GM12878 (cell line): ENCODE data around the gene ADAM19. TPM values are rescaled to one million over a fixed set of nuclear protein-coding genes. Genes with fewer than 3 reads are reported as not detected.

Source experiments
- ATAC-seq: fragments of 200-7000 bp; cut with Tn5 transposase; 3 replicates; pipeline ENCODE4 v1.9.1; 2020; ENCODE audit warnings: mild to moderate bottlenecking, moderate library complexity
- BruUV-seq: library from RNA; stranded (reverse); fragments of 400-500 nt; replicated peaks from 2 replicates; lab custom pipeline; 2021; lab: Mats Ljungman, UMichigan
- CTCF ChIA-PET: fragments of 300-600 bp; sonication (Branson Sonifier 250); formaldehyde crosslinking; extraction: SDS; loops from one replicate; lab custom pipeline; 2021; ENCODE audit warnings: inconsistent platforms; lab: Yijun Ruan, JAX
- POLR2A ChIA-PET: fragments of 350-600 bp; formaldehyde crosslinking; extraction: SDS; loops from one replicate; lab custom pipeline; 2021; ENCODE audit warnings: inconsistent platforms; lab: Charles Lee
- RAD21 ChIA-PET: fragments of 300-600 bp; sonication (Branson Sonifier 250); formaldehyde crosslinking; loops from one replicate; lab custom pipeline; 2023; ENCODE audit warnings: antibody characterized with exemption; ENCODE audit not compliant: unreplicated experiment; lab: Charles Lee
- SMC1A ChIA-PET: fragments of 300-600 bp; sonication (Branson Sonifier 250); formaldehyde crosslinking; loops from one replicate; lab custom pipeline; 2023; ENCODE audit not compliant: unreplicated experiment, uncharacterized antibody; lab: Charles Lee
- DNase-seq: peaks from one replicate; pipeline ENCODE4 v3.0.0-alpha.2; 2011; ENCODE audit warnings: low read depth, low spot score
- FAIRE-seq: peaks from 3 replicates; lab custom pipeline; 2011; peaks lifted over from hg19 to GRCh38; lab: Jason Lieb, UNC
- H2AFZ ChIP-seq: 2 replicates; pipeline ENCODE4 v1.6.0; 2011; ENCODE audit warnings: low read depth, low read length, control low read depth; ENCODE audit not compliant: control insufficient read depth
- H3K27ac ChIP-seq: 2 replicates; pipeline ENCODE4 v1.5.1; 2011; ENCODE audit warnings: control low read depth; ENCODE audit not compliant: control insufficient read depth, insufficient read depth
- H3K27me3 ChIP-seq, 2 experiments: replicated peaks in 1 of 2; 2 replicates each; pipeline versions ENCODE4 v1.6.0 to v1.6.1; 2011; ENCODE audit warnings: low read length in 1 of 2; ENCODE audit not compliant: control insufficient read depth in 2 of 2, insufficient read depth in 2 of 2
- H3K36me3 ChIP-seq, 2 experiments: 2 replicates each; pipeline ENCODE4 v1.5.1; 2011; ENCODE audit warnings: low read length in 1 of 2; ENCODE audit not compliant: control insufficient read depth in 2 of 2, insufficient read depth in 2 of 2
- H3K4me1 ChIP-seq: 2 replicates; pipeline ENCODE4 v1.6.1; 2011; ENCODE audit warnings: mild to moderate bottlenecking, low read length, moderate library complexity, mixed read lengths; ENCODE audit not compliant: control insufficient read depth, insufficient read depth
- H3K4me2 ChIP-seq: 2 replicates; pipeline ENCODE4 v1.6.0; 2011; ENCODE audit warnings: control low read depth; ENCODE audit not compliant: control insufficient read depth, insufficient read depth
- H3K4me3 ChIP-seq: fragments of 200-600 bp; sonication (generic); 2 replicates; pipeline ENCODE4 v1.5.1; 2016
- H3K79me2 ChIP-seq: 2 replicates; pipeline ENCODE4 v1.6.0; 2011; ENCODE audit warnings: low read length; ENCODE audit not compliant: control insufficient read depth, insufficient read depth
- H3K9ac ChIP-seq: 2 replicates; pipeline ENCODE4 v1.8.0; 2011; ENCODE audit warnings: low read length, control low read depth, mixed read lengths; ENCODE audit not compliant: control insufficient read depth, insufficient read depth
- H3K9me3 ChIP-seq: replicated peaks from 3 replicates; pipeline ENCODE4 v1.5.1; 2011; ENCODE audit warnings: mild to moderate bottlenecking, low read length; ENCODE audit not compliant: control insufficient read depth, insufficient read depth
- H4K20me1 ChIP-seq: 2 replicates; pipeline ENCODE4 v1.6.0; 2011; ENCODE audit not compliant: control insufficient read depth, insufficient read depth
- DPF2 ChIP-seq: fragments of 450-650 bp; IDR thresholded peaks from 2 replicates; pipeline ENCODE4 v1.6.1; 2017; ENCODE audit warnings: mild to moderate bottlenecking
- HCFC1 ChIP-seq: fragments of 150-350 bp; IDR thresholded peaks from 2 replicates; pipeline ENCODE4 v1.6.1; 2014; ENCODE audit warnings: low read length
- PRDM15 ChIP-seq: fragments of 450-650 bp; formaldehyde crosslinking; IDR thresholded peaks from 2 replicates; pipeline ENCODE4 v1.4.0; 2020; ENCODE audit warnings: mild to moderate bottlenecking, moderate library complexity
- RBBP5 ChIP-seq: fragments of 200-600 bp; sonication (generic); conservative IDR thresholded peaks from 2 replicates; pipeline ENCODE4 v1.6.1; 2016
- RELB ChIP-seq: fragments of 450-650 bp; IDR thresholded peaks from 2 replicates; pipeline ENCODE4 v1.6.1; 2017; ENCODE audit warnings: low read depth, mild to moderate bottlenecking, moderate library complexity
- RUNX3 ChIP-seq: IDR thresholded peaks from 2 replicates; pipeline ENCODE4 v1.6.1; 2012; ENCODE audit warnings: low read length, inconsistent platforms
- SMAD5 ChIP-seq: IDR thresholded peaks from 2 replicates; pipeline ENCODE4 v1.6.1; 2016; ENCODE audit warnings: antibody characterized with exemption, low read depth
- WGBS: methylation state at CpG from one replicate; pipeline ENCODE4 v1.1.6; 2016; ENCODE audit warnings: low lambda C conversion rate; ENCODE audit not compliant: insufficient replicate concordance, insufficient coverage; ENCODE audit errors: missing lambda C conversion rate; 5-methylcytosine and 5-hydroxymethylcytosine counted together
- in situ Hi-C: fragments of 300-500 bp; cut with MboI; formaldehyde crosslinking; loops from 9 replicates; pipeline ENCODE4 v1.14.3; 2018; ENCODE audit warnings: mixed read lengths
- intact Hi-C: fragments of 100-400 bp; cut with micrococcal nuclease; formaldehyde crosslinking; loops from one replicate; pipeline ENCODE4 v1.14.2; 2022; ENCODE audit not compliant: unreplicated experiment
- polyA plus RNA-seq, 11 experiments: library from polyadenylated mRNA; depleted of rRNA in 4 of 11; unstranded in 6 of 11; stranded (reverse) in 5 of 11; fragments of >200 nt; fragmentation: Nextera tagmentation in 4 of 11; fragmentation: Illumina TruSeq in 1 of 11; extraction: Ambion mirVana in 4 of 11; extraction: Trizol in 1 of 11; gene quantifications; 1 replicate in 1 of 11; 2 replicates in 10 of 11; pipeline versions ENCODE4 v1.2.1 to v1.2.3, GENCODE V29; 2011 to 2016; ENCODE audit warnings: inconsistent platforms in 2 of 11, missing spikeins in 2 of 11, low read depth in 1 of 11
- total RNA-seq, 4 experiments: library from RNA; depleted of rRNA in 3 of 4; stranded (reverse); fragments of >200 nt in 3 of 4; fragmentation: Illumina TruSeq in 1 of 4; extraction: Trizol in 1 of 4; gene quantifications; 2 replicates each; pipeline versions ENCODE4 v1.2.1 to v1.2.3, GENCODE V29; 2013 to 2021

Gene ADAM19
- total and polyA plus RNA-seq, 10 of the 15 experiments (the other 5 are each of a cell fraction or from before 2014, with no cell fraction given) = 16.0 to 92.8 (median 44.7) TPM

- no peaks in the 10 kb centered on the region for H3K9me3 ChIP-seq
- intact Hi-C loops (loop anchor here (5.0 to 10.0 kb wide), 2 partner anchors 215 to 322 kb away; no protein-coding TSS in a partner anchor), in situ Hi-C loops (no loop called here)
- BruUV-seq = no TSS peak
- DNase-seq = no peak
- RAD21 ChIA-PET = interaction anchor here (0.9 to 8.3 kb wide), 6 partner anchors 26 to 248 kb away, joined by 3 to 93 read pairs (median 4); no protein-coding TSS in a partner anchor
- H3K36me3 ChIP-seq = no peaks in the 10 kb centered on the region; a peak in 1 of 4 replicates
- H4K20me1 ChIP-seq = no peaks in the 10 kb centered on the region
- CTCF ChIA-PET = interaction anchor here (0.9 to 17.4 kb wide), 22 partner anchors 9 to 314 kb away, joined by 3 to 248 read pairs (median 4); partner anchors contain the start of genes LSM11 and NIPAL4
- no peaks in the 10 kb centered on the region for H3K27me3 ChIP-seq
- TF ChIP-seq DPF2 (no peak), PRDM15 (no peak), SMAD5 (no peak), HCFC1 (no peak), RELB (no peak), RUNX3 (no peak), RBBP5 (no peak)
- no peaks in the 10 kb centered on the region for H3K79me2 ChIP-seq
- FAIRE-seq = no peak
- H3K4me2 ChIP-seq = no peak overlapping the region
- H2AFZ ChIP-seq = no peak overlapping the region
- WGBS = 73% methylated on average over 7 of the region's 7 CpGs
- no peak overlapping the region for H3K4me3 ChIP-seq
- no peak overlapping the region for H3K27ac ChIP-seq
- peaks cover 8% of the 10 kb centered on the region for H3K4me1 ChIP-seq
- SMC1A ChIA-PET = interaction anchor here (0.6 to 11.3 kb wide), 16 partner anchors 14 to 1159 kb away, joined by 3 to 119 read pairs (median 4); partner anchors contain the start of gene LSM11
- H3K9ac ChIP-seq = no peak overlapping the region
- POLR2A ChIA-PET = interaction anchor here (1.5 kb wide), 1 partner anchor 13 kb away, joined by 3 read pairs; no protein-coding TSS in a partner anchor
- ATAC-seq = no peak
Measured at GRCh38 chr5:157469687-157470086, 105.9 kb downstream of the ADAM19 start.
